ENCODE measurements around the gene FBN2. TPM values are rescaled to one million over a fixed set of nuclear protein-coding genes. Genes with fewer than 3 reads are reported as not detected.

Gene FBN2
- total RNA-seq, 1 experiment from 2014 or later = 0.42 TPM

GRCh38 chr5:128228521-128228920 is 309.5 kb downstream of the FBN2 start:
- DNase-seq (ENCODE audit: low read depth, low spot score) = no peak
- ChIA-PET POLR2A (no interaction called here), CTCF (interaction anchor here (1.3 kb wide), 1 partner anchor 270 kb away, joined by 3 read pairs; no protein-coding TSS in a partner anchor), RAD21 (ENCODE audit: low non-redundant PET in 1 of 2, low total read pairs in 2 of 2, uncharacterized antibody in 2 of 2, unreplicated experiment in 2 of 2) (no interaction called here)
- H3K9me3 ChIP-seq (ENCODE audit: control insufficient read depth in 1 of 2, insufficient read depth in 1 of 2, low read depth in 1 of 2, low read length in 2 of 2) = no peaks in the 10 kb centered on the region
- H3K27ac ChIP-seq (ENCODE audit: low read depth, low read length) = no peak overlapping the region
- H3K4me1 ChIP-seq (ENCODE audit: control insufficient read depth in 1 of 2, insufficient read depth in 2 of 2, low read length in 2 of 2) = peaks cover 0 to 9% of the 10 kb centered on the region in 2 experiments; a peak in 2 of 4 replicates
- H3K27me3 ChIP-seq (ENCODE audit: insufficient read depth, low read length) = no peaks in the 10 kb centered on the region
- no TSS peak for BruUV-seq (replicated peaks)
- H3K36me3 ChIP-seq (ENCODE audit: control insufficient read depth in 1 of 2, insufficient read depth in 2 of 2, low read length in 2 of 2) = no peaks in the 10 kb centered on the region
- no peak overlapping the region for H2AFZ ChIP-seq (ENCODE audit: low read depth, low read length, poor library complexity, severe bottlenecking)
- no peak for ATAC-seq
- H3K9ac ChIP-seq (ENCODE audit: low read length) = no peak overlapping the region
- no peak overlapping the region; the same call in 1 of the 2 replicates for H3K4me2 ChIP-seq (ENCODE audit: low read length)
- no peak overlapping the region for H3K4me3 ChIP-seq (replicated peaks in 1 of 2; ENCODE audit: low read depth in 1 of 2, low read length in 2 of 2)
- no peaks in the 10 kb centered on the region; the same call in 1 of the 2 replicates for H3K9me2 ChIP-seq (ENCODE audit: insufficient read depth)
- intact Hi-C loops (cut with micrococcal nuclease) = no loop called here
- no peak for TF ChIP-seq CTCF (IDR thresholded peaks at IDR 0.05 in 2 of 3, conservative IDR thresholded peaks at IDR 0.05 in 1 of 3; ENCODE audit: borderline replicate concordance in 1 of 3, insufficient read depth in 1 of 3, low read depth in 2 of 3, low read length in 2 of 3)
- no peak for TF ChIP-seq SRF (IDR thresholded peaks at IDR 0.05; ENCODE audit: low read depth)
- no peak for TF ChIP-seq RAD21 (IDR thresholded peaks at IDR 0.05; ENCODE audit: low read depth)
- TF ChIP-seq ELF1 (IDR thresholded peaks at IDR 0.05; ENCODE audit: borderline replicate concordance, low read depth) = no peak
- H4K20me1 ChIP-seq (ENCODE audit: insufficient read depth) = no peaks in the 10 kb centered on the region
- no peaks in the 10 kb centered on the region for H3K79me2 ChIP-seq (ENCODE audit: insufficient read depth, low read length)

DNA sequence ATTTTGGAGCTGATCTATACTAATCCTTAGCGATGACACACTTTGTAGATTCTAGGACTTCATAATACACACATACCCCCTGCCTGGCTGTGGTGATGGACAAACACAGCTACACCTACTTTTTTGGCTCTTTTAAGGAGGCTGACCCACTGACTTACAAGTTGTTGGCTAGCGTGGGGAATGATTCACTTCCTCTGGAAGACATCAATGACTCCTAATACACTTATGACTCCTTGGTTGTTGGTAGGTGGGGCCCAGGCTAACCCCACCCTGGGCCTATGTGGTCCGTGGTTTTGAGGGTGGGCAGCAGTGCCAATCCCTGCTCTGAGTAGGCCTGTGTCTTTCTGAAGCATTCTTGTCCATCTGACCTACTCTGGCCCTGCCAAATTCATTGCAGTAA is 310.0 kb downstream of the FBN2 start:
- RAD21 ChIA-PET (ENCODE audit: low non-redundant PET in 1 of 2, low total read pairs in 2 of 2, uncharacterized antibody in 2 of 2, unreplicated experiment in 2 of 2) = no interaction called here
- DNase-seq (ENCODE audit: low read depth, low spot score) (peak; percentile 18), ATAC-seq (peak; percentile 80)
- no peaks in the 10 kb centered on the region; the same call in 1 of the 2 replicates for H3K9me2 ChIP-seq (ENCODE audit: insufficient read depth)
- no peaks in the 10 kb centered on the region for H3K9me3 ChIP-seq (ENCODE audit: control insufficient read depth in 1 of 2, insufficient read depth in 1 of 2, low read depth in 1 of 2, low read length in 2 of 2)
- peaks cover 0 to 9% of the 10 kb centered on the region in 2 experiments; a peak in 2 of 4 replicates for H3K4me1 ChIP-seq (ENCODE audit: control insufficient read depth in 1 of 2, insufficient read depth in 2 of 2, low read length in 2 of 2)
- H3K36me3 ChIP-seq (ENCODE audit: control insufficient read depth in 1 of 2, insufficient read depth in 2 of 2, low read length in 2 of 2) = no peaks in the 10 kb centered on the region
- no TSS peak for BruUV-seq (replicated peaks)
- H3K79me2 ChIP-seq (ENCODE audit: insufficient read depth, low read length) = no peaks in the 10 kb centered on the region
- H3K4me3 ChIP-seq (replicated peaks in 1 of 2; ENCODE audit: low read depth in 1 of 2, low read length in 2 of 2) = no peak overlapping the region
- no peak overlapping the region for H3K9ac ChIP-seq (ENCODE audit: low read length)
- no peak overlapping the region for H3K27ac ChIP-seq (ENCODE audit: low read depth, low read length)
- POLR2A ChIA-PET = no interaction called here
- intact Hi-C loops (cut with micrococcal nuclease) = no loop called here
- no peaks in the 10 kb centered on the region for H4K20me1 ChIP-seq (ENCODE audit: insufficient read depth)
- CTCF ChIA-PET = interaction anchor here (1.3 kb wide), 1 partner anchor 270 kb away, joined by 3 read pairs; no protein-coding TSS in a partner anchor
- no peaks in the 10 kb centered on the region for H3K27me3 ChIP-seq (ENCODE audit: insufficient read depth, low read length)
- peak overlapping the region; percentile 81 for H2AFZ ChIP-seq (ENCODE audit: low read depth, low read length, poor library complexity, severe bottlenecking)
- peak overlapping the region; percentile 49 for H3K4me2 ChIP-seq (ENCODE audit: low read length)
- no peak for TF ChIP-seq POLR2AphosphoS5 (IDR thresholded peaks at IDR 0.05; ENCODE audit: low read depth, low read length)
- no peak for TF ChIP-seq EGR1 (IDR thresholded peaks at IDR 0.05; ENCODE audit: low read depth)
- peak; percentile 47; the same call in 1 of the 2 replicates for TF ChIP-seq JUND (IDR thresholded peaks at IDR 0.05)
- TF ChIP-seq, protein P1, sequence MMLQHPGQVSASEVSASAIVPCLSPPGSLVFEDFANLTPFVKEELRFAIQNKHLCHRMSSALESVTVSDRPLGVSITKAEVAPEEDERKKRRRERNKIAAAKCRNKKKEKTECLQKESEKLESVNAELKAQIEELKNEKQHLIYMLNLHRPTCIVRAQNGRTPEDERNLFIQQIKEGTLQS (IDR thresholded peaks at IDR 0.05) = no peak
- TF ChIP-seq EZH2phosphoT487 (IDR thresholded peaks at IDR 0.05; ENCODE audit: borderline replicate concordance) = no peak
- no peak for TF ChIP-seq CTCF (IDR thresholded peaks at IDR 0.05 in 2 of 3, conservative IDR thresholded peaks at IDR 0.05 in 1 of 3; ENCODE audit: borderline replicate concordance in 1 of 3, insufficient read depth in 1 of 3, low read depth in 2 of 3, low read length in 2 of 3)
- no peak for TF ChIP-seq RAD21 (IDR thresholded peaks at IDR 0.05; ENCODE audit: low read depth)
- peak; percentile 18; the same call in 1 of the 2 replicates for TF ChIP-seq CEBPB (IDR thresholded peaks at IDR 0.05; ENCODE audit: low read depth)
- no peak for TF ChIP-seq TCF7L2 (IDR thresholded peaks at IDR 0.05; ENCODE audit: borderline replicate concordance, extremely low read depth, insufficient read depth, insufficient read length)
- TF ChIP-seq FOSL1 (IDR thresholded peaks at IDR 0.05; ENCODE audit: low read depth) = peak; percentile 57
- peak; percentile 60; the same call in 1 of the 2 replicates for TF ChIP-seq CBX3 (IDR thresholded peaks at IDR 0.05; ENCODE audit: low read depth)
- no peak for TF ChIP-seq EZH2 (IDR thresholded peaks at IDR 0.05)
- no peak for TF ChIP-seq SIN3A (IDR thresholded peaks at IDR 0.05; ENCODE audit: low read depth)
- no peak for TF ChIP-seq POLR2A (IDR thresholded peaks at IDR 0.05; ENCODE audit: borderline replicate concordance, extremely low read depth, insufficient read depth, insufficient read length)
- TF ChIP-seq SRF (IDR thresholded peaks at IDR 0.05; ENCODE audit: low read depth) = no peak
